Gastroesophageal sphincter (tissue), 4 donors: Measurements from ENCODE around the gene ZNF362. TPM values are rescaled to one million over a fixed set of nuclear protein-coding genes. Genes with fewer than 3 reads are reported as not detected.

ENCODE experiments used
- ATAC-seq: fragments of 150-250 bp; one replicate; pipeline ENCODE4 v1.9.1; 2016; ENCODE audit warnings: mild to moderate bottlenecking, moderate library complexity
- H3K27ac ChIP-seq, 4 donors: fragments of 200-600 bp; sonication (generic) in 3 of 4; 1 replicate in 3 of 4; 2 replicates in 1 of 4; pipeline ENCODE4 v1.5.1; 2016 to 2019
- H3K27me3 ChIP-seq: fragments of 200-600 bp; sonication (generic); one replicate; pipeline ENCODE4 v1.5.1; 2019
- H3K36me3 ChIP-seq, 2 donors: fragments of 200-600 bp; sonication (generic); one replicate each; pipeline ENCODE4 v1.5.1; 2019; ENCODE audit warnings: control low read depth in 1 of 2
- H3K4me1 ChIP-seq, 3 donors: fragments of 200-600 bp; sonication (generic); 1 replicate in 2 of 3; 2 replicates in 1 of 3; pipeline ENCODE4 v1.5.1; 2016 to 2019; ENCODE audit warnings: control low read depth in 2 of 3
- H3K4me3 ChIP-seq, 2 donors: fragments of 200-600 bp; sonication (generic); one replicate each; pipeline ENCODE4 v1.5.1; 2019; ENCODE audit warnings: mild to moderate bottlenecking in 1 of 2, moderate library complexity in 1 of 2
- H3K9me3 ChIP-seq, 3 donors: fragments of 200-600 bp; sonication (generic); one replicate each; pipeline ENCODE4 v1.5.1; 2017 to 2019; ENCODE audit warnings: control low read depth in 2 of 3
- EP300 ChIP-seq: sonication (generic); formaldehyde crosslinking; IDR thresholded peaks from one replicate; pipeline ENCODE4 v1.6.1; 2017; ENCODE audit warnings: antibody characterized with exemption, mild to moderate bottlenecking
- POLR2A ChIP-seq, 2 donors: fragments of 450-650 bp; IDR thresholded peaks; one replicate each; pipeline ENCODE4 v1.6.1; 2017; ENCODE audit warnings: antibody characterized with exemption in 2 of 2, mild to moderate bottlenecking in 2 of 2, moderate library complexity in 1 of 2
- POLR2AphosphoS5 ChIP-seq: sonication (generic); formaldehyde crosslinking; IDR thresholded peaks from one replicate; pipeline ENCODE4 v1.6.1; 2017; ENCODE audit warnings: antibody characterized with exemption
- WGBS, 2 donors: methylation state at CpG; one replicate each; pipeline ENCODE4 v1.1.5; 2018; ENCODE audit warnings: low coverage in 1 of 2; 5-methylcytosine and 5-hydroxymethylcytosine counted together
- total RNA-seq, 4 donors: library from RNA; depleted of rRNA; stranded (reverse); fragments of >200 nt; gene quantifications; one replicate each; pipeline ENCODE4 v1.1.0, GENCODE V29; 2016
- TF ChIP-seq, protein P1 (sequence below), 4 experiments: fragments of 200-600 bp in 2 of 4; fragments of 450-650 bp in 2 of 4; sonication (generic) in 1 of 4; IDR thresholded peaks; one replicate each; pipeline ENCODE4 v1.5.1; 2017 to 2019; ENCODE audit warnings: antibody characterized with exemption in 4 of 4, mild to moderate bottlenecking in 2 of 4, moderate library complexity in 2 of 4

ZNF362 gene
- total RNA-seq, 4 donors from 2014 or later, result 14.6 to 29.2 (median 24.1) TPM

DNA sequence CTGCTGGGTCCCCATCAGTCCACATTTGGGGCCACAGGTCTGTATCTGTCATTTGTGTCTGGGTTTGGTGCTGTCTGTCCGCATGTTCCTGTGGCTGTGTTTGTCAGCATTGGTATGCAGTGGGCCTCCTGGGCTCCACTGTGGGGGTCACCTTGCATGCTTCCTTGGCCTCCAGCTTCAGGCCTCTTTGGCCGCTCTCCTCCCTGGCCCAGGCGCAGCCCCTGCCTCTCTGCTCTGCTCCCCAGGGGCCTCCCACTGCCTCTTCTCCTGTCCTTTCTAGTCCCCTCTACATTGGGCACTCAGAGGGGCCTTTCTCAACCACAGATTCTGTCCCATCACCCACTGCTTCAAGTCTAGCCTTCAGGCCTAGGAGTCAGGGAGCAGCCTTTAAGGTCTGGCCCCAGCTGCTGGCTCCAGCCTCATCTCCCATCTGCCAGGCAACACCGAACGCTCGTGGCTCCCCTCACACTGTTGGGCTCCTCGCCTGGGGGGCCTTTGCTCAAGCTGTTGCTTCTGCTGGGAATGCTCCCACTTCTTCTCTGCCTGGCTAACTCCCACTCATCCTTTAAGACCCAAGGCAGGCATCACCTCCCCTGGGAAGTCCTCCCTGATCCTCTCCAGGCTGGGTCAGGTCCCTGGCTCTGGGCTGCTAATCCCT is 14.6 kb downstream of the ZNF362 start:
- TF ChIP-seq POLR2AphosphoS5 (no peak), POLR2A (IDR thresholded peaks at IDR 0.05) (no peak), EP300 (no peak)
- TF ChIP-seq, protein P1, sequence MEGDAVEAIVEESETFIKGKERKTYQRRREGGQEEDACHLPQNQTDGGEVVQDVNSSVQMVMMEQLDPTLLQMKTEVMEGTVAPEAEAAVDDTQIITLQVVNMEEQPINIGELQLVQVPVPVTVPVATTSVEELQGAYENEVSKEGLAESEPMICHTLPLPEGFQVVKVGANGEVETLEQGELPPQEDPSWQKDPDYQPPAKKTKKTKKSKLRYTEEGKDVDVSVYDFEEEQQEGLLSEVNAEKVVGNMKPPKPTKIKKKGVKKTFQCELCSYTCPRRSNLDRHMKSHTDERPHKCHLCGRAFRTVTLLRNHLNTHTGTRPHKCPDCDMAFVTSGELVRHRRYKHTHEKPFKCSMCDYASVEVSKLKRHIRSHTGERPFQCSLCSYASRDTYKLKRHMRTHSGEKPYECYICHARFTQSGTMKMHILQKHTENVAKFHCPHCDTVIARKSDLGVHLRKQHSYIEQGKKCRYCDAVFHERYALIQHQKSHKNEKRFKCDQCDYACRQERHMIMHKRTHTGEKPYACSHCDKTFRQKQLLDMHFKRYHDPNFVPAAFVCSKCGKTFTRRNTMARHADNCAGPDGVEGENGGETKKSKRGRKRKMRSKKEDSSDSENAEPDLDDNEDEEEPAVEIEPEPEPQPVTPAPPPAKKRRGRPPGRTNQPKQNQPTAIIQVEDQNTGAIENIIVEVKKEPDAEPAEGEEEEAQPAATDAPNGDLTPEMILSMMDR (IDR thresholded peaks at IDR 0.05), result no peak
- Histone ChIP-seq H3K36me3 (peaks cover 0 to 29% of the 10 kb centered on the region in 2 donors), H3K27me3 (no peaks in the 10 kb centered on the region), H3K4me3 (no peak overlapping the region), H3K4me1 (peaks cover 0 to 58% (median 25%) of the 10 kb centered on the region in 3 donors), H3K27ac (no peak overlapping the region), H3K9me3 (no peaks in the 10 kb centered on the region)
- 66 to 70% methylated on average over 6 of the region's 7 CpGs for WGBS, 2 donors
- no peak for ATAC-seq

DNA sequence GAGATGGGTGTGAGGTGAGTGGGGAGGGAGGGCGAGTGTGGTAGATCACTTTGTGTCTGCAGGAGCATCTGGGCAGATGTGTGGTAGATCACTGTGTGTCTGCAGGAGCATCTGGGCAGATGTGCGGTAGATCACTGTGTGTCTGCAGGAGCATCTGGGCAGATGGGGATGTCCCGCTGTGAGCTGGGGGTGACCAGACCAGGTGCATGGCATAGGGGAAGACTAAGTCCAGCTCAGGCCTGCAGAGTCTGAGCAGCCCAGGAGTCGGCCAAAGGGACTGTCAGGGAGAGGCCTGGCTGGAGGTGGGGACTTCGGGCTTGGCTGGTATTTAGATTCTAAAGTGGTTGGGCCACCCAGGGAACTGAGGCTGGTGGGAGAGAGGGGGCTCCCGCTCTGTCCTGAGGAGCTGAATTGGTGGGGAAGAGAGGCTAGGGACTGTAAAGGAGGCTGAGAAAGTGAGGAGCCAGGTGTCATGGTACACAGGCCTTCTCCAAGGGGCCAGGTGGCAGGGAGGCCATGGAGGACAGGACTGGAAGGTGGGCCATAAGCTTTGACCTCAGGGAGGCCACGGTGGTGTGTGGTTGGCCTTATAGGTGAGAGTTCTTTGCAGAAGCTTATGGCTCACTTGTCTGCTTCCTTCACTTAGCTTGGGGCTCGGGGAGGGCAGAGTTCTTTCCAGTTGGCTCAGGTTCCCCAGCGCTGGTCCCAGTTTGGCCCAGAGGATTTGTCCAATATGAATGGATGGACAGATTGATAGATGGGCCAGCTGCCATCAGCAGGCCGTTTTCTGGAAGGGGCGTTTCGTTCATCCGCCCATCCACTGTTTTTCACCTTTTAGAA is 15.6 kb downstream of the ZNF362 start:
- peaks cover 0 to 35% of the 10 kb centered on the region in 2 donors for H3K36me3 ChIP-seq
- no peaks in the 10 kb centered on the region for H3K9me3 ChIP-seq
- H3K4me1 ChIP-seq, result peaks cover 0 to 49% (median 19%) of the 10 kb centered on the region in 3 donors
- ATAC-seq, result no peak
- no peak overlapping the region for H3K4me3 ChIP-seq
- TF ChIP-seq, protein P1 (IDR thresholded peaks at IDR 0.05), result no peak
- TF ChIP-seq POLR2A (IDR thresholded peaks at IDR 0.05) (no peak), EP300 (no peak), POLR2AphosphoS5 (no peak)
- WGBS, 2 donors, result 67 to 82% methylated on average over 6 to 8 of the region's 13 CpGs
- peak overlapping the region in 1 of 4 donors; percentile 8 for H3K27ac ChIP-seq
- H3K27me3 ChIP-seq, result no peaks in the 10 kb centered on the region

DNA sequence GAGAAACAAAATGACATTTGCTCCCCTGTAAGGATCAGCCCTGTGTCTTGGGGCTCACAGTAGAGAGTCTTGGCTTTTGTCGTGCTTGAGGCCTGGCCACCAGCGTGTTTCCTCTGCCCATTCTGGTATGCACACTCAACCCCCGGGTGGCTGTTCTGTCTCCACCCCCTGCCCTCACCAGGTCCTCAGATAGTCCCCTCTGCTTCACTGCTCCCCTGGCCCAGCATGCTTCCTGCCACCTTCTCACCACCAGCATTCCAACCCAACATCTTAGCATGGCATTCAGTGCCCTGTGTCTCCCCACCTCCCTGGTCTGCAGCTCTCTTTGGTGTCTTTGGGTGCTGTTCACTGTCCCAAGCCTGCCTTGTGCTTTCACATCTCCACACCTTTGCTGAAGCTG is 16.2 kb downstream of the ZNF362 start:
- Histone ChIP-seq H3K4me3 (no peak overlapping the region), H3K27ac (no peak overlapping the region), H3K4me1 (peaks cover 0 to 49% (median 17%) of the 10 kb centered on the region in 3 donors), H3K36me3 (peaks cover 0 to 41% of the 10 kb centered on the region in 2 donors), H3K9me3 (no peaks in the 10 kb centered on the region), H3K27me3 (no peaks in the 10 kb centered on the region)
- WGBS, 2 donors, result 54 to 82% methylated on average over 2 to 3 of the region's 3 CpGs
- TF ChIP-seq EP300 (no peak), POLR2AphosphoS5 (no peak), POLR2A (IDR thresholded peaks at IDR 0.05) (no peak)
- TF ChIP-seq, protein P1 (IDR thresholded peaks at IDR 0.05), result no peak
- ATAC-seq, result no peak

DNA sequence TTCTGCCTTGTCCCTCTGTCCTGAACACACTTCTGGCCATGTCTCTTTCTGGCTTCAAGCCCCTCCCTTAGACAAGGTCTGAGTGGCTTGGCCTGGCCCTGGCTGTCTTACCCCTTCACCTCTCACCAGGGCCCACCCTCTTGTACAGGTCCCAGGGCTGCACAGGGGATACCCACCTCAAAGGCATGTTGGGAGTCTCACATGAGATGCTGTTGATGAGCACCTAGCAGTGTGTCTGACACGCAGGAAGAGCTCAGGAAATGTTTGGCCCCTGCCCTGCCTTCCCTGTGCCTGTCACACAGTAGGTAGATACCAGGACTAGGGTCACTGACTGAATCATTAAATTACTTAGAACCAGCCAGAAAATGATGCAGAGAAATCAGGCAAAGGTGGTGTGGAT is 16.6 kb downstream of the ZNF362 start:
- no CpG with 5 or more reads among the region's 1 CpG for WGBS, 2 donors
- TF ChIP-seq EP300 (no peak), POLR2AphosphoS5 (no peak), POLR2A (IDR thresholded peaks at IDR 0.05) (no peak)
- TF ChIP-seq, protein P1 (IDR thresholded peaks at IDR 0.05), result no peak
- Histone ChIP-seq H3K9me3 (no peaks in the 10 kb centered on the region), H3K27me3 (no peaks in the 10 kb centered on the region), H3K36me3 (peaks cover 0 to 45% of the 10 kb centered on the region in 2 donors), H3K4me3 (no peak overlapping the region), H3K4me1 (peaks cover 0 to 47% (median 17%) of the 10 kb centered on the region in 3 donors), H3K27ac (no peak overlapping the region)
- ATAC-seq, result no peak
